Measurements from ENCODE around the gene PTPN13. TPM values are rescaled to one million over a fixed set of nuclear protein-coding genes. Genes with fewer than 3 reads are reported as not detected.

PTPN13 gene
- total RNA-seq, 1 donor from 2014 or later, result 66.3 TPM

DNA sequence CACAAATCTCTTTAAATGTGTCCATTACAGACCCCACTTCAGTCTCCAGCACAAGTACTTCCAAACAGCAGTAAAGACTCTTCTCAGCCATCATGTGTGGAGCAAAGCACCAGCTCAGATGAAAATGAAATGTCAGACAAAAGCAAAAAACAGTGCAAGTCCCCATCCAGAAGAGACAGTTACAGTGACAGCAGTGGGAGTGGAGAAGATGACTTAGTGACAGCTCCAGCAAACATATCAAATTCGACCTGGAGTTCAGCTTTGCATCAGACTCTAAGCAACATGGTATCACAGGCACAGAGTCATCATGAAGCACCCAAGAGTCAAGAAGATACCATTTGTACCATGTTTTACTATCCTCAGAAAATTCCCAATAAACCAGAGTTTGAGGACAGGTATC is 177.0 kb downstream of the PTPN13 start:
- DNase-seq (ENCODE audit: extremely low spot score in 2 of 2), result no peak
- Histone ChIP-seq H3K4me3 (no peak overlapping the region), H3K9me3 (no peaks in the 10 kb centered on the region), H3K4me1 (no peaks in the 10 kb centered on the region), H3K27me3 (no peaks in the 10 kb centered on the region), H3K27ac (no peak overlapping the region), H3K36me3 (peaks cover 0 to 59% of the 10 kb centered on the region in 2 donors)
- intact Hi-C loops (cut with DNase I), result no loop called here
- TF ChIP-seq POLR2AphosphoS5 (IDR thresholded peaks at IDR 0.05; ENCODE audit: insufficient read depth in 1 of 2, low read depth in 1 of 2) (no peak), POLR2A (IDR thresholded peaks at IDR 0.05) (no peak)
- TF ChIP-seq, protein P1, sequence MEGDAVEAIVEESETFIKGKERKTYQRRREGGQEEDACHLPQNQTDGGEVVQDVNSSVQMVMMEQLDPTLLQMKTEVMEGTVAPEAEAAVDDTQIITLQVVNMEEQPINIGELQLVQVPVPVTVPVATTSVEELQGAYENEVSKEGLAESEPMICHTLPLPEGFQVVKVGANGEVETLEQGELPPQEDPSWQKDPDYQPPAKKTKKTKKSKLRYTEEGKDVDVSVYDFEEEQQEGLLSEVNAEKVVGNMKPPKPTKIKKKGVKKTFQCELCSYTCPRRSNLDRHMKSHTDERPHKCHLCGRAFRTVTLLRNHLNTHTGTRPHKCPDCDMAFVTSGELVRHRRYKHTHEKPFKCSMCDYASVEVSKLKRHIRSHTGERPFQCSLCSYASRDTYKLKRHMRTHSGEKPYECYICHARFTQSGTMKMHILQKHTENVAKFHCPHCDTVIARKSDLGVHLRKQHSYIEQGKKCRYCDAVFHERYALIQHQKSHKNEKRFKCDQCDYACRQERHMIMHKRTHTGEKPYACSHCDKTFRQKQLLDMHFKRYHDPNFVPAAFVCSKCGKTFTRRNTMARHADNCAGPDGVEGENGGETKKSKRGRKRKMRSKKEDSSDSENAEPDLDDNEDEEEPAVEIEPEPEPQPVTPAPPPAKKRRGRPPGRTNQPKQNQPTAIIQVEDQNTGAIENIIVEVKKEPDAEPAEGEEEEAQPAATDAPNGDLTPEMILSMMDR (IDR thresholded peaks at IDR 0.05), result no peak

DNA sequence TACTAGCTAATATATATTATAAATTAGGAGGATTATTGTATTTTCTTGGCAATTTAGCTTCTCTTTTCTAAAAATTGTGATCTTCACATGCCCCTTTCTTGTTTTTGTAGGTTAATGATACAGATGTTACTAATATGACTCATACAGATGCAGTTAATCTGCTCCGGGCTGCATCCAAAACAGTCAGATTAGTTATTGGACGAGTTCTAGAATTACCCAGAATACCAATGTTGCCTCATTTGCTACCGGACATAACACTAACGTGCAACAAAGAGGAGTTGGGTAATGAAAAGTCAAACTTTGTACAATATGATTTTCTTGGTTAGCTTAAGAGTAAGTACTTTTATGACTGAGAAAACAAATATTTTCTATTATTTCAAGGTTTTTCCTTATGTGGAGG is 180.9 kb downstream of the PTPN13 start:
- H3K4me1 ChIP-seq, result no peaks in the 10 kb centered on the region
- TF ChIP-seq POLR2AphosphoS5 (IDR thresholded peaks at IDR 0.05; ENCODE audit: insufficient read depth in 1 of 2, low read depth in 1 of 2) (no peak), POLR2A (IDR thresholded peaks at IDR 0.05) (no peak)
- TF ChIP-seq, protein P1 (IDR thresholded peaks at IDR 0.05), result no peak
- intact Hi-C loops (cut with DNase I), result no loop called here
- H3K9me3 ChIP-seq, result no peaks in the 10 kb centered on the region
- no peak for DNase-seq (ENCODE audit: extremely low spot score in 2 of 2)
- H3K36me3 ChIP-seq, result peaks cover 0 to 38% of the 10 kb centered on the region in 2 donors
- no peak overlapping the region for H3K4me3 ChIP-seq
- no peak overlapping the region for H3K27ac ChIP-seq
- no peaks in the 10 kb centered on the region for H3K27me3 ChIP-seq

DNA sequence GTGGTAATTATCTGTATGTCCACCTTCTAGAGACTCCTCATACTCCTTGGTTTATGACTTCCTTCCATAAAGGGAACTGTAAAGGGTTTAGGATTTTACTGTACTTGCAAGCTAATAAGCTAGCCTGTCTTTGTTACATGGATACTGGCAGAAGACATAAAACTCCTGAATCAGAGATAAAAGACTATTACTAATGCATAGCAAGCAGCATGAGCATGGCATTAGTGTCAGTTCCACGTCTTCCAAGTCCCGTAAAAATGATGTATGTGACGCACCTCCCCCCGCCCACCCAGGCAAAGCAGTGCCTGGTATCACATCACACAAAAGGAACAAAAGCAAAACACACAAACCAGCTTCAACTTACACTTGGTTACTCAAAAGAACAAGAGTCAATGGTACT is 184.1 kb downstream of the PTPN13 start:
- intact Hi-C loops (cut with DNase I), result no loop called here
- TF ChIP-seq POLR2A (IDR thresholded peaks at IDR 0.05) (no peak), POLR2AphosphoS5 (IDR thresholded peaks at IDR 0.05; ENCODE audit: insufficient read depth in 1 of 2, low read depth in 1 of 2) (no peak)
- TF ChIP-seq, protein P1 (IDR thresholded peaks at IDR 0.05), result no peak
- no peaks in the 10 kb centered on the region for H3K27me3 ChIP-seq
- no peak overlapping the region for H3K4me3 ChIP-seq
- DNase-seq (ENCODE audit: extremely low spot score in 2 of 2), result no peak
- peaks cover 0 to 31% of the 10 kb centered on the region in 2 donors for H3K36me3 ChIP-seq
- no peaks in the 10 kb centered on the region for H3K9me3 ChIP-seq
- H3K27ac ChIP-seq, result no peak overlapping the region
- H3K4me1 ChIP-seq, result no peaks in the 10 kb centered on the region

DNA sequence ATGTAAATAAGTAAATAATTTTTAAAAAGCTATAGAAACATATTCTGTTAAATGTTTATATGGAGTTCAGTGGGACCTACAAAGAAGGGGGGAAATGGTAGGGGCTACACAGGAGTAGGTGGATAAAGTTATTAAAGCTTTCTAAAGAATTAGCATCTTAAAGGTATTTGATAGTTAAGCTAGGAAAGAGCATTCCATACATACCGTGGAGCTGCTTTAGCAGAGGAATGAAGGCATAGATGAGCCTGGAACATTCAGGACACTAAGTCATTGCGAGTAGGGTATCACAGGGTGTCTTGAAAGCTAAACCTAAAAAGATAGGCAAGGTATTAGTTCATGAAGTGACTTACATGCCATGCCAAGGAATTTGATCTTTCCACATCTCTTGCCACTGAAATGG is 194.7 kb downstream of the PTPN13 start:
- Histone ChIP-seq H3K4me1 (no peaks in the 10 kb centered on the region), H3K9me3 (no peaks in the 10 kb centered on the region), H3K4me3 (no peak overlapping the region), H3K36me3 (peaks cover 0 to 32% of the 10 kb centered on the region in 2 donors), H3K27me3 (no peaks in the 10 kb centered on the region), H3K27ac (no peak overlapping the region)
- TF ChIP-seq POLR2AphosphoS5 (IDR thresholded peaks at IDR 0.05; ENCODE audit: insufficient read depth in 1 of 2, low read depth in 1 of 2), result no peak
- TF ChIP-seq, protein P1 (IDR thresholded peaks at IDR 0.05), result no peak
- TF ChIP-seq POLR2A (IDR thresholded peaks at IDR 0.05), result no peak
- intact Hi-C loops (cut with DNase I), result no loop called here
- DNase-seq (ENCODE audit: extremely low spot score in 2 of 2), result no peak

DNA sequence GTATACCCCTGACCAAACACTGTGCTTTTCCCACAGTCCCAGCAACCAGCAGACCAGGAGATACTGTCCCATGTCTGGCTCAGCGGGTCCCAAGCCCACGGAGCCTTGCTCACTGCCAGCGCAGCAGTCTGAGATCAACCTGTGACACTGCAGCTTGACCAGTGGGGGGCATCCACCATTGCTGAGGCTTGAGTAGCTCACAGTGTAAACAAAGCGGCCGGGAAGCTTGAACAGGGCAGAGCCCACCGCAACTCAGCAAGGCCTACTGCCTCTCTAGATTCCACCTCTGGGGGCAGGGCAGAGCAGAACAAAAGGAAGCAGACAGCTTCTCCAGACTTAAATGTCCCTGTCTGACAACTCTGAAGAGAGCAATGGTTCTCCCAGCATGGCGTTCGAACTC is 197.0 kb downstream of the PTPN13 start:
- no peak overlapping the region for H3K4me3 ChIP-seq
- intact Hi-C loops (cut with DNase I), result no loop called here
- TF ChIP-seq, protein P1 (IDR thresholded peaks at IDR 0.05), result no peak
- TF ChIP-seq POLR2AphosphoS5 (IDR thresholded peaks at IDR 0.05; ENCODE audit: insufficient read depth in 1 of 2, low read depth in 1 of 2) (no peak), POLR2A (IDR thresholded peaks at IDR 0.05) (no peak)
- H3K27ac ChIP-seq, result no peak overlapping the region
- no peak for DNase-seq (ENCODE audit: extremely low spot score in 2 of 2)
- H3K9me3 ChIP-seq, result no peaks in the 10 kb centered on the region
- H3K36me3 ChIP-seq, result peaks cover 0 to 20% of the 10 kb centered on the region in 2 donors
- H3K4me1 ChIP-seq, result no peaks in the 10 kb centered on the region
- H3K27me3 ChIP-seq, result no peaks in the 10 kb centered on the region
